ENCODE measurements around the gene PALMD. TPM values are rescaled to one million over a fixed set of nuclear protein-coding genes. Genes with fewer than 3 reads are reported as not detected.
A peak's percentile ranks its signal among the peaks of the same experiment; 100 is the strongest.

Gene PALMD
- total and polyA plus RNA-seq, 5 donors: 71.9 to 79.6 (median 74.6) TPM

GRCh38 chr1:99674115-99675064 is 28.5 kb downstream of the PALMD start:
- H3K4me1 ChIP-seq (ENCODE audit: control insufficient read depth, insufficient read depth, low read length): peaks cover 21% of the 10 kb centered on the region
- no peak overlapping the region for H3K4me3 ChIP-seq (ENCODE audit: low read length)
- intact Hi-C loops (cut with DNase I): no loop called here
- H3K9me3 ChIP-seq (ENCODE audit: control insufficient read depth, low read length): no peaks in the 10 kb centered on the region
- WGBS: 64% methylated on average over 6 of the region's 6 CpGs
- peak overlapping the region; percentile 68 for H3K27ac ChIP-seq (ENCODE audit: low read length)
- H3K27me3 ChIP-seq (ENCODE audit: control insufficient read depth, insufficient read depth): no peaks in the 10 kb centered on the region
- no peak for ATAC-seq
- no peak for DNase-seq

DNA sequence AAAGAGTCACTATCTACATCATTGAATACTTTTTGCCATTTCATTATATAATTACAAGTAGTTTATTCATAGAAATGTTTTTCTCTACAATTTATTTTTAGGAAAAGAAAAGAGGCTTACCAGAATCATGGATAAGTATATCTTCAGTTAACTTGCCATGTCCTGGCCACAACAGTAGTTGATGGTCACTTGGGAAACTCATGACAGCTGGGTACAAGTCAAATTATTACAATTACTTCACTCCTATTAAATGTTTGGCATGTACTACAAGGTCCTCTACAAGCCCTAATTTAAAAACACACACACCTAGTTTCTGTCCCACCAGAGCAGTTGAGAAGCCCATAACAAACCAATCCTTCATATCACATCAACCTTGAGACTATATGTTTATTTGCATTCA is 29.4 kb downstream of the PALMD start:
- no peaks in the 10 kb centered on the region for H3K9me3 ChIP-seq (ENCODE audit: control insufficient read depth, low read length)
- intact Hi-C loops (cut with DNase I): no loop called here
- peaks cover 19% of the 10 kb centered on the region for H3K4me1 ChIP-seq (ENCODE audit: control insufficient read depth, insufficient read depth, low read length)
- no peak for DNase-seq
- H3K4me3 ChIP-seq (ENCODE audit: low read length): no peak overlapping the region
- no peak for ATAC-seq
- no peaks in the 10 kb centered on the region for H3K27me3 ChIP-seq (ENCODE audit: control insufficient read depth, insufficient read depth)
- H3K27ac ChIP-seq (ENCODE audit: low read length): no peak overlapping the region

DNA sequence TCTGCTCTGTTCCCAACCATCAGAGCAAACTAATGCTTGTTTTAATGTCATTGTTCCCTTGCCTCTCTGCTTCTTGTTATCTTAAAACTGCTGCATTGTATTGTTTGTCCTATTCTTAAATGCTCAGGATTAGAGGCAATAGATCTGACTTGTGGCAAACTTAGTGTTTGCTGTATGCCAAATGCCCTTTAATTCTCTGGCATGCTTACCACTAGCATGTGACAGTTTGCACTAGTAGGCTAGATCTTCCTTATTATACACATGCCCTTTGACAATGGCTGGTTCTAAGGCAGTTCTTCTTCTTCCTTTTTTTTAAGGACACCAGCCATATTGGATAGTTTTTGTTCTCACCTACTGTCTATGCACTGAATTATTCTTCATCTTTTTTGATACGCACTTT is 30.1 kb downstream of the PALMD start:
- Histone ChIP-seq H3K27me3 (ENCODE audit: control insufficient read depth, insufficient read depth) (no peaks in the 10 kb centered on the region), H3K9me3 (ENCODE audit: control insufficient read depth, low read length) (no peaks in the 10 kb centered on the region), H3K4me3 (ENCODE audit: low read length) (no peak overlapping the region), H3K4me1 (ENCODE audit: control insufficient read depth, insufficient read depth, low read length) (peaks cover 17% of the 10 kb centered on the region), H3K27ac (ENCODE audit: low read length) (peak overlapping the region; percentile 85)
- intact Hi-C loops (cut with DNase I): no loop called here
- 98% methylated on average over 1 of the region's 1 CpG for WGBS
- ATAC-seq (no peak), DNase-seq (no peak)

GRCh38 chr1:99676876-99677275 is 31.0 kb downstream of the PALMD start:
- intact Hi-C loops (cut with DNase I): no loop called here
- Histone ChIP-seq H3K27ac (ENCODE audit: low read length) (no peak overlapping the region), H3K27me3 (ENCODE audit: control insufficient read depth, insufficient read depth) (no peaks in the 10 kb centered on the region)

DNA sequence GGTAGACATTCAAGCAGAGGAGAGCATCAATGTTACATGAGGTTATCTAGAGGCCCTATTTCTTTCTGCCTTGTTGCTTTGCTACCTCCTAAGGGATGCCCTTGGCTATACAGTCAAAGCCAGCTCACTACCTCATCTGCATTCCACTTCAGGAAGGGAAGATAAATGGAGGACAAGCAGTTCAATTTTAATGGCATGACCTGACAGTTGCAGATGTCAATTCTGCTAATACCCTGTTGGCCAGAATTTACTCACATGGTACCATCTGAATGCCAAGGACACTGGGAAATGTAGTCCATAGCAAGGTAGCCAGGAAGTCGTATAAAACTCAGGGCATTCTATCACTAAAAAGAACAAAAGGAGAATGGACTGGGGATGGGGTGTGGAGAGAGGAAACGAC is 31.5 kb downstream of the PALMD start:
- H3K4me3 ChIP-seq (ENCODE audit: low read length): no peak overlapping the region
- H3K9me3 ChIP-seq (ENCODE audit: control insufficient read depth, low read length): no peaks in the 10 kb centered on the region
- H3K27ac ChIP-seq (ENCODE audit: low read length): peak overlapping the region; percentile 2
- H3K27me3 ChIP-seq (ENCODE audit: control insufficient read depth, insufficient read depth): no peaks in the 10 kb centered on the region
- WGBS: 88% methylated on average over 2 of the region's 2 CpGs
- intact Hi-C loops (cut with DNase I): no loop called here
- peaks cover 10% of the 10 kb centered on the region for H3K4me1 ChIP-seq (ENCODE audit: control insufficient read depth, insufficient read depth, low read length)
- no peak for DNase-seq
- peak; percentile 34 to 59 for ATAC-seq

More at GRCh38 chr1:99676876-99677275, 31.0 kb downstream of the PALMD start:
- no peak for DNase-seq
- ATAC-seq: no peak
- Histone ChIP-seq H3K4me1 (ENCODE audit: control insufficient read depth, insufficient read depth, low read length) (peaks cover 14% of the 10 kb centered on the region), H3K9me3 (ENCODE audit: control insufficient read depth, low read length) (no peaks in the 10 kb centered on the region), H3K4me3 (ENCODE audit: low read length) (no peak overlapping the region)

GRCh38 chr1:99680270-99680669 is 34.4 kb downstream of the PALMD start:
- Histone ChIP-seq H3K27ac (ENCODE audit: low read length) (no peak overlapping the region), H3K9me3 (ENCODE audit: control insufficient read depth, low read length) (no peaks in the 10 kb centered on the region), H3K4me1 (ENCODE audit: control insufficient read depth, insufficient read depth, low read length) (peaks cover 5% of the 10 kb centered on the region), H3K27me3 (ENCODE audit: control insufficient read depth, insufficient read depth) (no peaks in the 10 kb centered on the region), H3K4me3 (ENCODE audit: low read length) (no peak overlapping the region)
- 70% methylated on average over 1 of the region's 1 CpG for WGBS
- intact Hi-C loops (cut with DNase I): loop anchor here in 1 of 4 donors (5.0 kb wide), 1 partner anchor 33 kb away; the partner anchor contains the start of gene PALMD
- DNase-seq: no peak
- ATAC-seq: peak in 1 of 2 donors; percentile 75

DNA sequence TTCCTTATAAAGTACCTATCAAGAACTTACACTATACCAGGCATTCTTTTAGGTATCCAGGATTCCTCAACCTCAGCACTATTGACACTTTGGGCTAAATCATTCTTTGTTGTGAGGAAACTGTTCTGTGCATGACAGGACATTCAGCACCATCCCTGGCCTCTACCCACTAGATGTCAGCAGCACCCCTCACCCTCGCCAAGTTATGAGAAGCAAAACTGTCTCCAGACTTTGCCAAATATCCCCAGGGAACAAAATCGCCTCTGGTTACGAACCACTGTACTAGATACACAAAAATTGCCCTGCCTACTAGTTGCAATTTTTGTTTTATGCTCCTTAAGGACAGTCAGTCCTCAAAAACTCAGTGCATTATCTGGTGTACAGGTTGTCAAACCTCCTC is 35.7 kb downstream of the PALMD start:
- intact Hi-C loops (cut with DNase I): loop anchor here in 1 of 4 donors (5.0 kb wide), 1 partner anchor 34 kb away; the partner anchor contains the start of gene PALMD
- H3K27ac ChIP-seq (ENCODE audit: low read length): peak overlapping the region; percentile 70
- no peak overlapping the region for H3K4me3 ChIP-seq (ENCODE audit: low read length)
- no peaks in the 10 kb centered on the region for H3K9me3 ChIP-seq (ENCODE audit: control insufficient read depth, low read length)
- H3K27me3 ChIP-seq (ENCODE audit: control insufficient read depth, insufficient read depth): no peaks in the 10 kb centered on the region
- DNase-seq: peak; percentile 29 to 55 (median 53)
- H3K4me1 ChIP-seq (ENCODE audit: control insufficient read depth, insufficient read depth, low read length): peaks cover 9% of the 10 kb centered on the region
- ATAC-seq: peak; percentile 13 to 48
- 54% methylated on average over 3 of the region's 3 CpGs for WGBS

DNA sequence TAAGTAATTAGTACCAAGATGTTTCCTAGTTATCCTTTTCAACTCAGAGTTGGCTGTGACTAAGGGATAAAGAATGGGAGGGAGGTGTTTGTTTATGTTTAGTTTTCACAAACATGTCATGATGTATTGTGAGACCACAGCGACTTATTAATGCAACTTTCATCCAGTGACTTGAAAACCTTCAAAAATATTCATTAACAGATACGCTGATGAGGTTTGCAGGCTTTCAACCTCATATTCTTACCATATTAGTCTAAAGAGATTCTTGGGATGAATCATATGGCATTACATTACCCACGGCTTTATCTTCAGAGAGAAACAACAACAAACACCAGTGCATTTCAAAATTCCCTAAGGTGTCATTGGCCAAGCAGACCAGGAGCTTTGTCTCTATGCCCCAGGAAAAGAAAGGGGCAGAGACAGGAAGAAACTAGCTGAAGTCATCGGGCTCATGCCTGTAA is 36.4 kb downstream of the PALMD start:
- DNase-seq (no peak), ATAC-seq (no peak)
- no peaks in the 10 kb centered on the region for H3K9me3 ChIP-seq (ENCODE audit: control insufficient read depth, low read length)
- H3K27ac ChIP-seq (ENCODE audit: low read length): no peak overlapping the region
- H3K4me3 ChIP-seq (ENCODE audit: low read length): no peak overlapping the region
- WGBS: 69% methylated on average over 4 of the region's 4 CpGs
- peaks cover 9% of the 10 kb centered on the region for H3K4me1 ChIP-seq (ENCODE audit: control insufficient read depth, insufficient read depth, low read length)
- intact Hi-C loops (cut with DNase I): loop anchor here in 1 of 4 donors (5.0 kb wide), 1 partner anchor 35 kb away; the partner anchor contains the start of gene PALMD
- H3K27me3 ChIP-seq (ENCODE audit: control insufficient read depth, insufficient read depth): no peaks in the 10 kb centered on the region

DNA sequence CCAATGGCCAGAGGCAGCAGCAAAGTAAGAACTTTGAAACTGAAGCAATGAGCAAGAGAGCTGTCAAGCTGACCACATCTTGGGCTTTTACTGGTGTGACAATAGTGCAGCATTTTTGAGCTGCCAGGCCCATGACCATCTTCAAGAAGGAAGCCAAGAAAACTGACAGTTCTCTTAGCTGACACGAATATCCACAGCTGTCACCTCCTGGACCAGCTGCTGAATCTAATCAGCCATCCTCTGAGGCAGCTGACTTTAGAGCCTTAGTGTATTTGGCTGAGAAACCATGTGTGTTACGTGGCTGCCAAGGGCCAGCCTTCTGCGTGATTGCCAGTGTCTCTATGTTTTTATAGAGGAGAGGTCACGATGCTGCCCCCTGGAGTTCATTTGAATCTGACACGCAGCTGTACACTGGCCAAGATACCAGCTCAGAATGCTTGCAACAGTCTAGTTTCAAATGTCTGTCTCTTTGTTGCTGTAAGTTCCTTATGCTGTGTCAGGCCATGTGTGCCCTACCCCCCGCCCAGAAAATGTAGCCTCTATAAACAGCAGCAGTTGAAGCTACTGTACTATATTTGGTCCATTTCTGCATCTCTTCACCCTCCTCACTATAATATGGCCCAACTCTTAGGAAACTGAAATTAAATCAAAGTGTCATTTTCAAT is 39.7 kb downstream of the PALMD start:
- no peaks in the 10 kb centered on the region for H3K27me3 ChIP-seq (ENCODE audit: control insufficient read depth, insufficient read depth)
- H3K27ac ChIP-seq (ENCODE audit: low read length): peak overlapping the region; percentile 96
- intact Hi-C loops (cut with DNase I): loop anchor here in 1 of 4 donors (5.0 kb wide), 1 partner anchor 38 kb away; the partner anchor contains the start of gene PALMD
- ATAC-seq: peak; percentile 93 to 94
- WGBS: 8% methylated on average over 6 of the region's 6 CpGs
- H3K4me3 ChIP-seq (ENCODE audit: low read length): no peak overlapping the region
- no peaks in the 10 kb centered on the region for H3K9me3 ChIP-seq (ENCODE audit: control insufficient read depth, low read length)
- H3K4me1 ChIP-seq (ENCODE audit: control insufficient read depth, insufficient read depth, low read length): peaks cover 9% of the 10 kb centered on the region
- peak; percentile 85 to 92 (median 87) for DNase-seq

DNA sequence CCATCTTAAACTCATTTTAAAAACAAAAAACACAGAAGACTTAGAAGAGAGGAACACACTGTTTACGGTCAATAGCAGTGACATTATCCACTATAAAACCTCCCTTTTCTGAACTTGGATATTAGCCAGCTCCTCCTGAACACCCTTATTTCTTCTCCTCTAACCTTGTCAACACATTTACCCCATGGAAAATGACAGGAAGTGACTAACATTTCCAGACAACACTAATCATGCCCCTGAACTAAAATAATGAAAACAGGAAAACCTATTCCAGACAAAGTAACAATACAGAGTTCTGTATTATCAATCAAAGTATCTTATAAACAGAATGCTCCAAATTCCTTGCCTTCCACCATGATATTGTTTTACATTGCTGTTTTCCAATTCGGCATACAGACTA is 45.3 kb downstream of the PALMD start:
- intact Hi-C loops (cut with DNase I): no loop called here
- Histone ChIP-seq H3K4me1 (ENCODE audit: control insufficient read depth, insufficient read depth, low read length) (peaks cover 5% of the 10 kb centered on the region), H3K27me3 (ENCODE audit: control insufficient read depth, insufficient read depth) (no peaks in the 10 kb centered on the region), H3K9me3 (ENCODE audit: control insufficient read depth, low read length) (no peaks in the 10 kb centered on the region), H3K4me3 (ENCODE audit: low read length) (no peak overlapping the region), H3K27ac (ENCODE audit: low read length) (no peak overlapping the region)
- 58% methylated on average over 2 of the region's 2 CpGs for WGBS
- ATAC-seq (peak; percentile 45 to 67), DNase-seq (no peak)

GRCh38 chr1:99696616-99697015 is 50.7 kb downstream of the PALMD start:
- WGBS: 92% methylated on average over 2 of the region's 2 CpGs
- no peak for DNase-seq
- peak in 1 of 2 donors; percentile 32 for ATAC-seq
- H3K9me3 ChIP-seq (ENCODE audit: control insufficient read depth, low read length): no peaks in the 10 kb centered on the region
- H3K27ac ChIP-seq (ENCODE audit: low read length): no peak overlapping the region
- intact Hi-C loops (cut with DNase I): no loop called here
- H3K4me3 ChIP-seq (ENCODE audit: low read length): no peak overlapping the region
- H3K27me3 ChIP-seq (ENCODE audit: control insufficient read depth, insufficient read depth): no peaks in the 10 kb centered on the region
- H3K4me1 ChIP-seq (ENCODE audit: control insufficient read depth, insufficient read depth, low read length): peaks cover 5% of the 10 kb centered on the region

All from right cardiac atrium (tissue), 5 donors.